ENCODE measurements around the gene LSM2.

Gene LSM2

GRCh38 chr6:31767096-31767645 is 39.6 kb downstream of the LSM2 start:
- no peaks in the 10 kb centered on the region for H3K27me3 ChIP-seq (replicated peaks; ENCODE audit: control insufficient read depth, insufficient read depth, low read length, poor library complexity, severe bottlenecking)
- H3K9me3 ChIP-seq (ENCODE audit: control insufficient read depth, low read length) = no peaks in the 10 kb centered on the region
- DNase-seq = no peak
- no peaks in the 10 kb centered on the region for H3K36me3 ChIP-seq (ENCODE audit: control insufficient read depth, insufficient read depth, low read length)
- peaks cover 5% of the 10 kb centered on the region for H3K4me1 ChIP-seq (ENCODE audit: control insufficient read depth, insufficient read depth, low read length, poor library complexity, severe bottlenecking)
- no peak overlapping the region for H3K27ac ChIP-seq (ENCODE audit: insufficient read depth, low read length, poor library complexity, severe bottlenecking)
- H3K4me3 ChIP-seq (ENCODE audit: insufficient read depth, low read depth, low read length, poor library complexity, severe bottlenecking) = no peak overlapping the region

- no peaks in the 10 kb centered on the region for H3K27me3 ChIP-seq (replicated peaks; ENCODE audit: control insufficient read depth, insufficient read depth, low read length, poor library complexity, severe bottlenecking)
- DNase-seq = no peak
- no peak overlapping the region for H3K27ac ChIP-seq (ENCODE audit: insufficient read depth, low read length, poor library complexity, severe bottlenecking)
- no peak overlapping the region for H3K4me3 ChIP-seq (ENCODE audit: insufficient read depth, low read depth, low read length, poor library complexity, severe bottlenecking)
- H3K36me3 ChIP-seq (ENCODE audit: control insufficient read depth, insufficient read depth, low read length) = no peaks in the 10 kb centered on the region
- H3K9me3 ChIP-seq (ENCODE audit: control insufficient read depth, low read length) = no peaks in the 10 kb centered on the region
- H3K4me1 ChIP-seq (ENCODE audit: control insufficient read depth, insufficient read depth, low read length, poor library complexity, severe bottlenecking) = no peaks in the 10 kb centered on the region
Measured at GRCh38 chr6:31765910-31766794, 40.6 kb downstream of the LSM2 start.

GRCh38 chr6:31765559-31765909 is 41.2 kb downstream of the LSM2 start:
- no peaks in the 10 kb centered on the region for H3K9me3 ChIP-seq (ENCODE audit: control insufficient read depth, low read length)
- DNase-seq = no peak
- H3K27ac ChIP-seq (ENCODE audit: insufficient read depth, low read length, poor library complexity, severe bottlenecking) = no peak overlapping the region
- no peaks in the 10 kb centered on the region for H3K4me1 ChIP-seq (ENCODE audit: control insufficient read depth, insufficient read depth, low read length, poor library complexity, severe bottlenecking)
- H3K4me3 ChIP-seq (ENCODE audit: insufficient read depth, low read depth, low read length, poor library complexity, severe bottlenecking) = no peak overlapping the region
- no peaks in the 10 kb centered on the region for H3K27me3 ChIP-seq (replicated peaks; ENCODE audit: control insufficient read depth, insufficient read depth, low read length, poor library complexity, severe bottlenecking)
- H3K36me3 ChIP-seq (ENCODE audit: control insufficient read depth, insufficient read depth, low read length) = peaks cover under 1% of the 10 kb centered on the region

- no peaks in the 10 kb centered on the region for H3K4me1 ChIP-seq (ENCODE audit: control insufficient read depth, insufficient read depth, low read length, poor library complexity, severe bottlenecking)
- H3K9me3 ChIP-seq (ENCODE audit: control insufficient read depth, low read length) = no peaks in the 10 kb centered on the region
- H3K27ac ChIP-seq (ENCODE audit: insufficient read depth, low read length, poor library complexity, severe bottlenecking) = no peak overlapping the region
- H3K4me3 ChIP-seq (ENCODE audit: insufficient read depth, low read depth, low read length, poor library complexity, severe bottlenecking) = no peak overlapping the region
- no peaks in the 10 kb centered on the region for H3K27me3 ChIP-seq (replicated peaks; ENCODE audit: control insufficient read depth, insufficient read depth, low read length, poor library complexity, severe bottlenecking)
- DNase-seq = no peak
- peaks cover 7% of the 10 kb centered on the region for H3K36me3 ChIP-seq (ENCODE audit: control insufficient read depth, insufficient read depth, low read length)
Measured at GRCh38 chr6:31764198-31764597, 42.6 kb downstream of the LSM2 start.

- Histone ChIP-seq H3K27ac (ENCODE audit: insufficient read depth, low read length, poor library complexity, severe bottlenecking) (no peak overlapping the region), H3K4me3 (ENCODE audit: insufficient read depth, low read depth, low read length, poor library complexity, severe bottlenecking) (no peak overlapping the region), H3K4me1 (ENCODE audit: control insufficient read depth, insufficient read depth, low read length, poor library complexity, severe bottlenecking) (no peaks in the 10 kb centered on the region), H3K27me3 (replicated peaks; ENCODE audit: control insufficient read depth, insufficient read depth, low read length, poor library complexity, severe bottlenecking) (no peaks in the 10 kb centered on the region), H3K9me3 (ENCODE audit: control insufficient read depth, low read length) (no peaks in the 10 kb centered on the region), H3K36me3 (ENCODE audit: control insufficient read depth, insufficient read depth, low read length) (peaks cover 7% of the 10 kb centered on the region)
- no peak for DNase-seq
Measured at GRCh38 chr6:31763619-31763940, 43.2 kb downstream of the LSM2 start.

- no peaks in the 10 kb centered on the region for H3K9me3 ChIP-seq (ENCODE audit: control insufficient read depth, low read length)
- DNase-seq = no peak
- H3K4me3 ChIP-seq (ENCODE audit: insufficient read depth, low read depth, low read length, poor library complexity, severe bottlenecking) = no peak overlapping the region
- no peaks in the 10 kb centered on the region for H3K27me3 ChIP-seq (replicated peaks; ENCODE audit: control insufficient read depth, insufficient read depth, low read length, poor library complexity, severe bottlenecking)
- H3K4me1 ChIP-seq (ENCODE audit: control insufficient read depth, insufficient read depth, low read length, poor library complexity, severe bottlenecking) = no peaks in the 10 kb centered on the region
- H3K36me3 ChIP-seq (ENCODE audit: control insufficient read depth, insufficient read depth, low read length) = peaks cover 7% of the 10 kb centered on the region
- H3K27ac ChIP-seq (ENCODE audit: insufficient read depth, low read length, poor library complexity, severe bottlenecking) = no peak overlapping the region
Measured at GRCh38 chr6:31762878-31763618, 43.7 kb downstream of the LSM2 start.

- Histone ChIP-seq H3K27me3 (replicated peaks; ENCODE audit: control insufficient read depth, insufficient read depth, low read length, poor library complexity, severe bottlenecking) (no peaks in the 10 kb centered on the region), H3K4me1 (ENCODE audit: control insufficient read depth, insufficient read depth, low read length, poor library complexity, severe bottlenecking) (no peaks in the 10 kb centered on the region), H3K9me3 (ENCODE audit: control insufficient read depth, low read length) (no peaks in the 10 kb centered on the region), H3K27ac (ENCODE audit: insufficient read depth, low read length, poor library complexity, severe bottlenecking) (no peak within 1 kb of the TSS), H3K4me3 (ENCODE audit: insufficient read depth, low read depth, low read length, poor library complexity, severe bottlenecking) (no peak within 1 kb of the TSS), H3K36me3 (ENCODE audit: control insufficient read depth, insufficient read depth, low read length) (peaks cover 7% of the 10 kb centered on the region)
- DNase-seq = no peak
Measured at GRCh38 chr6:31762356-31762755, 44.4 kb downstream of the LSM2 start, which contains the start of gene SAPCD1. Gene SAPCD1, plus strand, starts transcription at chr6:31762656. Its CDS starts 399 bp downstream, at chr6:31763055.

- H3K4me3 ChIP-seq (ENCODE audit: insufficient read depth, low read depth, low read length, poor library complexity, severe bottlenecking) = no peak overlapping the region
- DNase-seq = no peak
- no peaks in the 10 kb centered on the region for H3K4me1 ChIP-seq (ENCODE audit: control insufficient read depth, insufficient read depth, low read length, poor library complexity, severe bottlenecking)
- no peaks in the 10 kb centered on the region for H3K27me3 ChIP-seq (replicated peaks; ENCODE audit: control insufficient read depth, insufficient read depth, low read length, poor library complexity, severe bottlenecking)
- no peak overlapping the region for H3K27ac ChIP-seq (ENCODE audit: insufficient read depth, low read length, poor library complexity, severe bottlenecking)
- H3K36me3 ChIP-seq (ENCODE audit: control insufficient read depth, insufficient read depth, low read length) = peaks cover 7% of the 10 kb centered on the region
- H3K9me3 ChIP-seq (ENCODE audit: control insufficient read depth, low read length) = no peaks in the 10 kb centered on the region
Measured at GRCh38 chr6:31761343-31761742, 45.4 kb downstream of the LSM2 start.

GRCh38 chr6:31760790-31761189 is 46.0 kb downstream of the LSM2 start:
- Histone ChIP-seq H3K27me3 (replicated peaks; ENCODE audit: control insufficient read depth, insufficient read depth, low read length, poor library complexity, severe bottlenecking) (no peaks in the 10 kb centered on the region), H3K4me3 (ENCODE audit: insufficient read depth, low read depth, low read length, poor library complexity, severe bottlenecking) (no peak overlapping the region), H3K9me3 (ENCODE audit: control insufficient read depth, low read length) (no peaks in the 10 kb centered on the region), H3K27ac (ENCODE audit: insufficient read depth, low read length, poor library complexity, severe bottlenecking) (no peak overlapping the region), H3K36me3 (ENCODE audit: control insufficient read depth, insufficient read depth, low read length) (peaks cover 7% of the 10 kb centered on the region), H3K4me1 (ENCODE audit: control insufficient read depth, insufficient read depth, low read length, poor library complexity, severe bottlenecking) (no peaks in the 10 kb centered on the region)
- no peak for DNase-seq

GRCh38 chr6:31758281-31758680 is 48.5 kb downstream of the LSM2 start:
- Histone ChIP-seq H3K36me3 (ENCODE audit: control insufficient read depth, insufficient read depth, low read length) (peaks cover 7% of the 10 kb centered on the region), H3K9me3 (ENCODE audit: control insufficient read depth, low read length) (no peaks in the 10 kb centered on the region), H3K4me3 (ENCODE audit: insufficient read depth, low read depth, low read length, poor library complexity, severe bottlenecking) (no peak overlapping the region), H3K4me1 (ENCODE audit: control insufficient read depth, insufficient read depth, low read length, poor library complexity, severe bottlenecking) (no peaks in the 10 kb centered on the region), H3K27me3 (replicated peaks; ENCODE audit: control insufficient read depth, insufficient read depth, low read length, poor library complexity, severe bottlenecking) (no peaks in the 10 kb centered on the region), H3K27ac (ENCODE audit: insufficient read depth, low read length, poor library complexity, severe bottlenecking) (no peak overlapping the region)
- DNase-seq = no peak
